ENCODE measurements around the gene MAP7.

The MAP7 gene

DNA sequence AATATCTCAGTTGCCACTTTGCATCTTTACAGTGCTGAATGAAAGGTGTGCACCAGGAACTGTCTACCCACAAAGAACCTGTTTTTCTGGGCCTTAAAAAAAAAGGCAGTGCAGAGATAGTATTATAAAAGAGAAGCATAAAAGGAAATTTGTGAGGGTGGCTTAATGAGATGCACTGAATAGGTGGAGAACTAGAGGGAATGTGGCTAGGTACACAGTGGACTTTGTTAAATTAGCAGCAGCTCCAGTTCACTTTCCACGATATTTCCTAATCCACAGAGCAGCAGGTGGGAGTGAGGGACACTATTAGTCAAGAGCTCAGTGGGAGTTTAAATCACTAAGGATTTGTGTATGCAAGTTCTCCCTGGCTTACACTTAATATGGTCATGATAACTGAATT, 38.8 kb downstream of the MAP7 start:
- DNase-seq (ENCODE audit: low spot score) = no peak
- TF ChIP-seq, protein P1, sequence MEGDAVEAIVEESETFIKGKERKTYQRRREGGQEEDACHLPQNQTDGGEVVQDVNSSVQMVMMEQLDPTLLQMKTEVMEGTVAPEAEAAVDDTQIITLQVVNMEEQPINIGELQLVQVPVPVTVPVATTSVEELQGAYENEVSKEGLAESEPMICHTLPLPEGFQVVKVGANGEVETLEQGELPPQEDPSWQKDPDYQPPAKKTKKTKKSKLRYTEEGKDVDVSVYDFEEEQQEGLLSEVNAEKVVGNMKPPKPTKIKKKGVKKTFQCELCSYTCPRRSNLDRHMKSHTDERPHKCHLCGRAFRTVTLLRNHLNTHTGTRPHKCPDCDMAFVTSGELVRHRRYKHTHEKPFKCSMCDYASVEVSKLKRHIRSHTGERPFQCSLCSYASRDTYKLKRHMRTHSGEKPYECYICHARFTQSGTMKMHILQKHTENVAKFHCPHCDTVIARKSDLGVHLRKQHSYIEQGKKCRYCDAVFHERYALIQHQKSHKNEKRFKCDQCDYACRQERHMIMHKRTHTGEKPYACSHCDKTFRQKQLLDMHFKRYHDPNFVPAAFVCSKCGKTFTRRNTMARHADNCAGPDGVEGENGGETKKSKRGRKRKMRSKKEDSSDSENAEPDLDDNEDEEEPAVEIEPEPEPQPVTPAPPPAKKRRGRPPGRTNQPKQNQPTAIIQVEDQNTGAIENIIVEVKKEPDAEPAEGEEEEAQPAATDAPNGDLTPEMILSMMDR (IDR thresholded peaks at IDR 0.05; ENCODE audit: extremely low read depth, insufficient read depth, missing control alignments) = no peak
- in situ Hi-C loops (cut with MboI; ENCODE audit: low pct_unique_long_range_greater_than_20kb, low sequenced_read_pairs, unreplicated experiment) = no loop called here

DNA sequence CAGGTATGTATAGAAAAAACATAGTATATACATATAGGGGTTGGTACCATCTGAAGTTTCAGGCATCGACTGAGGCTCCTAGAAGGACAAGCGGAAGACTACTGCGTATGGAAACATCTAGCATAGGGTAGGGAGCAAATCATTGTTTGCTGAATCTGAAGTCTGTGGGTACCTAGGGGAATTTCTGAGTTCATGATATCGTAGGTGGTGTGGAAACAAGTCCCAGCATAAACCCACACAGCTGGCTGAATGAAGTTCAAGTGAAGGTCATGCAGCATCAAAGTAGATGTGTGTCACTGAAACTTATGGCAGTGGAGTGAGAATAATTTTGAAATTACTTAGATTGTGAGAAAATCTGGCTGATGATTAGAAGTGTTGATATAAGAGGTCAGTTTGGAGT, 39.4 kb downstream of the MAP7 start:
- no peak for DNase-seq (ENCODE audit: low spot score)
- in situ Hi-C loops (cut with MboI; ENCODE audit: low pct_unique_long_range_greater_than_20kb, low sequenced_read_pairs, unreplicated experiment) = no loop called here
- TF ChIP-seq, protein P1 (IDR thresholded peaks at IDR 0.05; ENCODE audit: extremely low read depth, insufficient read depth, missing control alignments) = no peak

DNA sequence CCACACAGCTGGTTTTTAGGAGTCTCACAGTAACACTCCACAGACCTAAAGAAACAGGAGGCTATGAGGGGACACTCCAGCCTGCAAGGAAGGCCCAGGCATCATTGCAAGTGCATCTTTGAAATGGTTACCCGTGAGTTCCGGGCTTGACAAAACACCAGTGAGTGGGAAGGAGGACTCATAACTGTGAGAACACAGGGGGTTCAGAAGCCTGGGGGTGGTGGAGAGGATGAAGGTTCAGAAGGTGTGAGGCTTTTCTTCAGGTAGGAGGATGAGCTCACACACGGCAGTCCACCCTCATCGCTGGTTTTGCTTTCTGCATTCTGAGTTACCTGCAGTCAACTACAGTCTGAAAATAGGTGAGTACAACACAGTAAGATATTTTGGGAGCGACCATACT, 39.9 kb downstream of the MAP7 start:
- no peak for DNase-seq (ENCODE audit: low spot score)
- in situ Hi-C loops (cut with MboI; ENCODE audit: low pct_unique_long_range_greater_than_20kb, low sequenced_read_pairs, unreplicated experiment) = no loop called here
- TF ChIP-seq, protein P1 (IDR thresholded peaks at IDR 0.05; ENCODE audit: extremely low read depth, insufficient read depth, missing control alignments) = no peak

DNA sequence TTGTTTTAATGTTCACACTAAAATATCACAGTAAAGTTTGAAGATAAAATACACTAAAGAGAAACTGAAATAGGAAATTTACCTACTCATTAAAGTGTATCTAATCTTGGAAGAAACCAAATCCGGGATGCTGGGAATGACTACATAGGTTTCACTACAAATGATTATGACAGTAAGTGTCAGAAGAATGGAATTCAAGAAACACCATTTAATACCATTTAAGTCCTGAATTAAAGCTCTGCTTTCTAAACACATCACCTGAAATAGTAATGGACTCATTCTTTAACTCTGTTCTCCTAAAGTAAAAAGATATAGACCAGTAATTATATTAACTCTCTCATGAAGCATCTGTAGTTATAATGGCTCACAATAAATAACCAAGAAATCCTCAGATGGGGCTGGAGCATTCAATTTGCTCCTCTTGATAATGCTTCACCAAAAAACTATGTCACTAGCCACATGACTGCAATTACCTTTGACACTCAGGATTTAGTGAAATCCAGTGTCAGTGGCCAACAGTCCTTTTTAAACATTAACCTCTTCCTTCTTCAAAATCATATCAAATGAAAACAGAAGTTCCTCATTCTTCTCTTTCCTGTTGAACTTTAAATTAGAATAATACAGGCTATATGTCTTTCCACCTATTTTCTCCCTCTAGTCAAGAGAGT, 41.4 kb downstream of the MAP7 start:
- in situ Hi-C loops (cut with MboI; ENCODE audit: low pct_unique_long_range_greater_than_20kb, low sequenced_read_pairs, unreplicated experiment) = no loop called here

DNA sequence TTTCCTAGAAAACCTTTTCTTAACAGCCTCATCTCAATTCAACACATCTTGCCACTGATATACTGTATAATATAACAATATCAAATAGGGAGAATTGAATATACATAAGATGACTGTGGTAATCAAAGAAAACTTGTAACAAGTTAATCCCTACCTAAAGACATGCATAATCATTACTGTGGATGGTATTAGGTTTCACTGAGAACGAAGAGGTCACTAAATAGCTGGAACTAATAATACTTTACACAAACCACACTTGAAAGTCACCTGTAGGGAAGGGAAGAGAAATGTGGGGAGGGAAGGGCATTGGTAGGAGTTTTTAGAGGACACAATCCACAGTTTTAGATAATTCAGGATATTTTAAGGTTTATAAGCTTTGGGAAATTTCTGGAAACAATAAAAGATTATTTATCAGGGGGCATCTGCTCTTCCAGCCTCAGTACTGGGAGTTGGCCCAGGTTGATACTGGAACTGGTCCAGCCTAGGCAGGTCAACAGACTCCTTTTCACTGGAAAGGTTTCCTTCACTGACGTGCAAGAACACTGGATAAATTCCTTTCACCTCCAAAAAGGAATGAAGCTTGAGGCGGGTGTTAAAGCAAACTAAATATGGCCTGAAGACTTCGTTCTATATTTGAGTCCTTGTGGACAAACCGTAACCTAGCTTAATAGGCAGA, 44.0 kb downstream of the MAP7 start:
- in situ Hi-C loops (cut with MboI; ENCODE audit: low pct_unique_long_range_greater_than_20kb, low sequenced_read_pairs, unreplicated experiment) = no loop called here
- DNase-seq (ENCODE audit: low spot score) = no peak
- TF ChIP-seq, protein P1 (IDR thresholded peaks at IDR 0.05; ENCODE audit: extremely low read depth, insufficient read depth, missing control alignments) = no peak

More for the DNA sequence above, 41.4 kb downstream of the MAP7 start:
- TF ChIP-seq, protein P1 (IDR thresholded peaks at IDR 0.05; ENCODE audit: extremely low read depth, insufficient read depth, missing control alignments) = no peak
- no peak for DNase-seq (ENCODE audit: low spot score)

DNA sequence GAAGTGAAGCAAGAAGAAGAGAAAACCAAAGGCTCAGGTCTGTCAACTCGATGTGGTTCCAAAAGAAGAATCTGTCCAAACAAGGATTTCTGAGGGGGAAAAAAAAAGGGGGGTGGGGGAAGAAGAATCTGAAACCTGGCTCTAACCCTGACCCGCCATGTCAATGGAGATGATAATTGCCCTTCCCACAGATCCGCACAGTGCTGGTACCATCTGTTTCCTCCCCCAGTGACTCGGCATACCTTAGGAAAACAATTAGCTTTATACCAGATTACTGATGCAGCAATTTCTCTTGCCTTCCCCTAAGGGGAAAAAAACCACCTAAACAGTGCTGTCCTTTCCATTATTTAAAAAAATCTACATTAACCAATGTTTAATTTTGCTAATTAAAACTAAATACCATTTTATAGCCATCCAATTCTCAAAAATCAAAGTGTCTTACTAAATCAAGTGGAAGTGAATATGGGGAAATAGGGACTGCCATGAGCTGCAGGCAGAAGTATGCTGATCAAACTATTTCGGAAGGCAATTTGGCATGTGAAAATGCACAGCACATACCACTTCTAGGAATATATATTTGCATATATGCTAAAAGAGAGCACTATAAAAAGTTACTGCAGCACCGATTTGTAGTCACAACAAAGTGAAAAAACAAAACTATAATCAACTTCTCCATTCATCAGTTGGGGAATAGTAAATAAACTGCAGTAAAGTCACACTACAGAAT, 46.8 kb downstream of the MAP7 start:
- no peak for DNase-seq (ENCODE audit: low spot score)
- in situ Hi-C loops (cut with MboI; ENCODE audit: low pct_unique_long_range_greater_than_20kb, low sequenced_read_pairs, unreplicated experiment) = no loop called here

More for the DNA sequence above, 46.8 kb downstream of the MAP7 start:
- TF ChIP-seq, protein P1 (IDR thresholded peaks at IDR 0.05; ENCODE audit: extremely low read depth, insufficient read depth, missing control alignments) = no peak

Data from GM13977 (cell line).